Activated CD8-positive, alpha-beta T cell treated with anti-CD3 and anti-CD28 coated beads for 36 hours (primary cell): ENCODE results near the gene PDE9A. TPM values are rescaled to one million over a fixed set of nuclear protein-coding genes. Genes with fewer than 3 reads are reported as not detected.

Experiments used
- ATAC-seq: fragments of 200-7000 bp; cut with Tn5 transposase; one replicate; pipeline ENCODE4 v1.10.0; 2021; ENCODE audit warnings: mild to moderate bottlenecking, moderate library complexity
- CTCF ChIA-PET: fragments of 350-600 bp; sonication (Branson Sonifier 250); formaldehyde crosslinking; loops from one replicate; lab custom pipeline; 2021; ENCODE audit warnings: antibody characterized with exemption; lab: Charles Lee
- POLR2A ChIA-PET: fragments of 350-600 bp; sonication (Branson Sonifier 250); formaldehyde crosslinking; loops from one replicate; lab custom pipeline; 2021; ENCODE audit warnings: antibody characterized with exemption; lab: Charles Lee
- DNase-seq: peaks from one replicate; pipeline ENCODE4 v3.0.0-alpha.2; 2020
- H3K27ac Mint-ChIP-seq: one replicate; pipeline ENCODE4 v1.8.0; 2021; ENCODE audit warnings: mild to moderate bottlenecking, mixed read lengths
- H3K27me3 Mint-ChIP-seq: one replicate; pipeline ENCODE4 v1.8.0; 2021; ENCODE audit warnings: mixed read lengths
- H3K36me3 Mint-ChIP-seq: one replicate; pipeline ENCODE4 v1.8.0; 2021; ENCODE audit warnings: low read depth, mixed read lengths
- H3K4me1 Mint-ChIP-seq: one replicate; pipeline ENCODE4 v1.8.0; 2021; ENCODE audit warnings: low read depth, mixed read lengths
- H3K4me3 Mint-ChIP-seq: one replicate; pipeline ENCODE4 v1.8.0; 2021; ENCODE audit warnings: mild to moderate bottlenecking, moderate library complexity, mixed read lengths
- H3K9me3 Mint-ChIP-seq: one replicate; pipeline ENCODE4 v1.8.0; 2021; ENCODE audit warnings: mixed read lengths
- CTCF ChIP-seq: fragments of 200-600 bp; IDR thresholded peaks from one replicate; pipeline ENCODE4 v1.8.0; 2022; ENCODE audit warnings: antibody characterized with exemption, mild to moderate bottlenecking
- intact Hi-C: fragments of 100-400 bp; cut with micrococcal nuclease; formaldehyde crosslinking; loops from one replicate; pipeline ENCODE4 v1.10.0; 2022
- total RNA-seq, 2 experiments: library from RNA; stranded (reverse); gene quantifications; one replicate each; pipeline ENCODE4 v1.2.3, GENCODE V29; 2021

PDE9A gene
- total RNA-seq, 2 experiments from 2014 or later: 11.1 to 11.5 TPM

GRCh38 chr21:42786884-42787283 lies 133.5 kb downstream of the PDE9A start:
- H3K9me3 Mint-ChIP-seq: peaks cover 2% of the 10 kb centered on the region
- POLR2A ChIA-PET: interaction anchor here (1.3 kb wide), 1 partner anchor 20 kb away, joined by 3 read pairs; no protein-coding TSS in a partner anchor

DNA sequence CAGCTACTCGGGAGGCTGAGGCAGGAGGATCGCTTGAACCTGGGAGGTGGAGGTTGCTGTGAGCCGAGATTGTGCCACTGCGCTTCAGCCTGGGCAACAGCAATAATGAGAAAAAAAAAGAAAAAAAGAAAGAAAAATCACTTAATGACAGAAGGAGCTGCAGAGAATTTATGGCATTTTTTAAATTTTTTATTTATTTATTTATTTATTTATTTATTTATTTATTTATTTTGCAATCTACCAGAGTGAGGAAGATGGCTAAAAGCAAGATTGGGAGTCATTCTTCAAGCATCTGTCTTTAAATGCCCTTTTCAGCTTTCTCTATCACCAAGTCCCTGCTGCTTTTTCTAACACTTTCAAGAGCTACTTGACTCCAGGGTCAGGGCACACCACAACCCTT lies 134.2 kb downstream of the PDE9A start:
- TF ChIP-seq CTCF: no peak
- CTCF ChIA-PET: no interaction called here
- no peaks in the 10 kb centered on the region for H3K36me3 Mint-ChIP-seq
- no peak overlapping the region for H3K27ac Mint-ChIP-seq
- peaks cover 2% of the 10 kb centered on the region for H3K9me3 Mint-ChIP-seq
- no peak for DNase-seq
- no peaks in the 10 kb centered on the region for H3K27me3 Mint-ChIP-seq
- H3K4me3 Mint-ChIP-seq: no peak overlapping the region
- intact Hi-C loops: no loop called here
- POLR2A ChIA-PET: no interaction called here
- ATAC-seq: no peak
- H3K4me1 Mint-ChIP-seq: peaks cover 20% of the 10 kb centered on the region

More at GRCh38 chr21:42786884-42787283, 133.5 kb downstream of the PDE9A start:
- H3K27me3 Mint-ChIP-seq: no peaks in the 10 kb centered on the region
- H3K4me3 Mint-ChIP-seq: no peak overlapping the region
- H3K27ac Mint-ChIP-seq: no peak overlapping the region
- ATAC-seq (no peak), DNase-seq (no peak)
- TF ChIP-seq CTCF: no peak
- peaks cover 26% of the 10 kb centered on the region for H3K4me1 Mint-ChIP-seq
- CTCF ChIA-PET: interaction anchor here (0.6 kb wide), 1 partner anchor 40 kb away, joined by 3 read pairs; no protein-coding TSS in a partner anchor
- intact Hi-C loops: no loop called here
- H3K36me3 Mint-ChIP-seq: no peaks in the 10 kb centered on the region

DNA sequence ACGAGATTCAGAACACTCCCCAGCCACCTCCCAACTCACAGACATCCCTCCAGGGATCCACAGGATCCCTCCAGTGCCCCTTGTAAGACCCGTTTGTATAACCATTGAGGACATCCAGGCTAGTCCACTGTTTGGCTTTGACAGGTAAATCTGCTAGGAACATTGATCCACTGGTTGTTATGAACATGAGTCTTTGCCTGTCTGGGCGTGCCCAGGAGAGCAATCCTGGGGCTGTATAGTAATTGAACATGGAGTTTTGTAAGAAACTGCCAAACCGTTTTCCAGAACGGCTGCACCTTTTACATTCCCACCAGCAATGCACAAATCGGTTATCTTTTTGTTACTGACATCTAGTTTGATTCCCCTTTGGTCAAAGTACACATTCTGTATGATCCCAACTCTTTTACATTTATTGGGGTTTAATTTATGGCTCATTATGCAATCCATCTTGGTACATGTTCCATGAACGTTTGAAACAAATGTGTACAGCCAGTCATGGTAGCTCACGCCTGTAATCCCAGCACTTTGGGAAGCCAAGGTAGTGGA lies 137.2 kb downstream of the PDE9A start:
- ChIA-PET POLR2A (no interaction called here), CTCF (no interaction called here)
- no peak for DNase-seq
- no peak for TF ChIP-seq CTCF
- H3K4me1 Mint-ChIP-seq: no peaks in the 10 kb centered on the region
- H3K27ac Mint-ChIP-seq: no peak overlapping the region
- intact Hi-C loops: no loop called here
- H3K4me3 Mint-ChIP-seq: no peak overlapping the region
- H3K36me3 Mint-ChIP-seq: no peaks in the 10 kb centered on the region
- peaks cover 2% of the 10 kb centered on the region for H3K9me3 Mint-ChIP-seq
- H3K27me3 Mint-ChIP-seq: peaks cover 2% of the 10 kb centered on the region
- ATAC-seq: no peak

DNA sequence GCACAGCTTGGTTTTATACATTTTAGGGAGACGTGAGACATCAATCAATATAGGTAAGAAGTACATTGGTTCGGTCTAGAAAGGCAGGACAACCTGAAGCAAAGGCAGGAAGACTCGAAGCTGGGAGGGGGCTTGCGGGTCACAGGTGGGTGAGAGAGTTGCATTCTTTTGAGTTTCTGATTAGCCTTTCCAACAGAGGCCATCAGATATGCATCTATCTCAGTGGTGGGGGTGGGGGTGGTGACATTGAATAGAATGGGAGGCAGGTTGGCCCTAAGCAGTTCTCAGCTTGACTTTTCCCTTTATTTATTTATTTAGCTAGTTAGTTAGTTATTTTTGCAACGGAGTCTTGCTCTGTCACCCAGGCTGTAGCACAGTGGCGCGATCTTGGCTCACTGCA lies 140.4 kb downstream of the PDE9A start:
- Mint-ChIP-seq H3K9me3 (no peaks in the 10 kb centered on the region), H3K36me3 (no peaks in the 10 kb centered on the region), H3K4me3 (no peak overlapping the region), H3K4me1 (no peaks in the 10 kb centered on the region), H3K27ac (no peak overlapping the region), H3K27me3 (peaks cover 2% of the 10 kb centered on the region)
- intact Hi-C loops: no loop called here
- ChIA-PET CTCF (interaction anchor here (1.1 kb wide), 1 partner anchor 201 kb away, joined by 3 read pairs; no protein-coding TSS in a partner anchor), POLR2A (interaction anchor here (0.7 kb wide), 1 partner anchor 10 kb away, joined by 3 read pairs; no protein-coding TSS in a partner anchor)
- ATAC-seq: no peak
- no peak for DNase-seq
- no peak for TF ChIP-seq CTCF

GRCh38 chr21:42794551-42794950 lies 141.1 kb downstream of the PDE9A start:
- Mint-ChIP-seq H3K36me3 (no peaks in the 10 kb centered on the region), H3K27ac (no peak overlapping the region), H3K9me3 (no peaks in the 10 kb centered on the region), H3K4me3 (no peak overlapping the region), H3K27me3 (peaks cover 2% of the 10 kb centered on the region), H3K4me1 (peaks cover 7% of the 10 kb centered on the region)
- TF ChIP-seq CTCF: no peak
- intact Hi-C loops: no loop called here
- no peak for DNase-seq
- POLR2A ChIA-PET: interaction anchor here (0.6 kb wide), 1 partner anchor 79 kb away, joined by 3 read pairs; no protein-coding TSS in a partner anchor
- ATAC-seq: no peak
- CTCF ChIA-PET: interaction anchor here (1.1 kb wide), 1 partner anchor 201 kb away, joined by 3 read pairs; no protein-coding TSS in a partner anchor
